Type B pancreatic cell (in vitro differentiated cells): ENCODE results near the gene ZNF804A. TPM values are rescaled to one million over a fixed set of nuclear protein-coding genes. Genes with fewer than 3 reads are reported as not detected.

Experiments used
- DNase-seq: peaks from one replicate; pipeline ENCODE4 v3.0.0; 2021; ENCODE audit warnings: mixed read lengths; ENCODE audit not compliant: unreplicated experiment; ENCODE audit errors: extremely low spot score
- H3K27ac Mint-ChIP-seq: 2 replicates; pipeline ENCODE4 v1.8.0; 2021; ENCODE audit warnings: mild to moderate bottlenecking, mixed read lengths
- H3K27me3 Mint-ChIP-seq: 2 replicates; pipeline ENCODE4 v1.8.0; 2021; ENCODE audit warnings: mixed read lengths
- H3K36me3 Mint-ChIP-seq: 2 replicates; pipeline ENCODE4 v1.8.0; 2021; ENCODE audit warnings: mixed read lengths
- H3K4me1 Mint-ChIP-seq: one replicate; pipeline ENCODE4 v1.8.0; 2021; ENCODE audit warnings: mixed read lengths; ENCODE audit not compliant: unreplicated experiment
- H3K4me3 Mint-ChIP-seq: 2 replicates; pipeline ENCODE4 v1.8.0; 2021; ENCODE audit warnings: mild to moderate bottlenecking, mixed read lengths
- H3K9me3 Mint-ChIP-seq: 2 replicates; pipeline ENCODE4 v1.8.0; 2021; ENCODE audit warnings: mixed read lengths
- total RNA-seq: library from RNA; stranded (reverse); gene quantifications from 2 replicates; pipeline ENCODE4 v1.2.1, GENCODE V29; 2021; ENCODE audit warnings: low replicate concordance
- TF ChIP-seq, protein P1 (sequence below): fragments of 200-600 bp; sonication (generic); conservative IDR thresholded peaks from 2 replicates; pipeline ENCODE4 v1.5.0; 2021; ENCODE audit warnings: antibody characterized with exemption, mild to moderate bottlenecking

The ZNF804A gene
- total RNA-seq, 1 donor from 2014 or later: 2.0 TPM

DNA sequence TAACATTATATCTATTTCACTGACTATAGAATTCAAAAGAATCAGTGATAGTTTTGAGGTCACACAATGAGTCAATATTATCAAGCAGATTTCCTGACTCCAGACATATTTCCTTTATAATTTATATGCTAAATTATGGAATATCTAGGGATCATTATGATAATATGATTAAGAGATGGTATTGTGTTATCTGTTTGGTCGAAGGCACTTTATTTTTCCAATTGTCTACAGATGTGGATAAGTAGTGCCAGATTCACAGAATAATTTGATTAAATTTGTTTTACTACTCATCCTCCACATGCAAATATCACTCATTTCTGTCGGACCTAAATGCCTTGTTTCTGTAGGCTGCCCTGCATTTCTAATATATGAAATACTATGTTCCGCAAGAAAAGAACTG, 4.4 kb downstream of the ZNF804A start:
- no peak overlapping the region for H3K4me3 Mint-ChIP-seq
- no peaks in the 10 kb centered on the region for H3K36me3 Mint-ChIP-seq
- H3K4me1 Mint-ChIP-seq: peaks cover 9% of the 10 kb centered on the region
- H3K27me3 Mint-ChIP-seq: peaks cover 31% of the 10 kb centered on the region
- DNase-seq: no peak
- H3K9me3 Mint-ChIP-seq: no peaks in the 10 kb centered on the region
- TF ChIP-seq, protein P1, sequence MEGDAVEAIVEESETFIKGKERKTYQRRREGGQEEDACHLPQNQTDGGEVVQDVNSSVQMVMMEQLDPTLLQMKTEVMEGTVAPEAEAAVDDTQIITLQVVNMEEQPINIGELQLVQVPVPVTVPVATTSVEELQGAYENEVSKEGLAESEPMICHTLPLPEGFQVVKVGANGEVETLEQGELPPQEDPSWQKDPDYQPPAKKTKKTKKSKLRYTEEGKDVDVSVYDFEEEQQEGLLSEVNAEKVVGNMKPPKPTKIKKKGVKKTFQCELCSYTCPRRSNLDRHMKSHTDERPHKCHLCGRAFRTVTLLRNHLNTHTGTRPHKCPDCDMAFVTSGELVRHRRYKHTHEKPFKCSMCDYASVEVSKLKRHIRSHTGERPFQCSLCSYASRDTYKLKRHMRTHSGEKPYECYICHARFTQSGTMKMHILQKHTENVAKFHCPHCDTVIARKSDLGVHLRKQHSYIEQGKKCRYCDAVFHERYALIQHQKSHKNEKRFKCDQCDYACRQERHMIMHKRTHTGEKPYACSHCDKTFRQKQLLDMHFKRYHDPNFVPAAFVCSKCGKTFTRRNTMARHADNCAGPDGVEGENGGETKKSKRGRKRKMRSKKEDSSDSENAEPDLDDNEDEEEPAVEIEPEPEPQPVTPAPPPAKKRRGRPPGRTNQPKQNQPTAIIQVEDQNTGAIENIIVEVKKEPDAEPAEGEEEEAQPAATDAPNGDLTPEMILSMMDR: no peak
- no peak overlapping the region for H3K27ac Mint-ChIP-seq

- Mint-ChIP-seq H3K4me3 (no peak overlapping the region), H3K27ac (no peak overlapping the region), H3K4me1 (no peaks in the 10 kb centered on the region), H3K27me3 (peaks cover 3% of the 10 kb centered on the region), H3K9me3 (no peaks in the 10 kb centered on the region), H3K36me3 (no peaks in the 10 kb centered on the region)
- DNase-seq: no peak
- TF ChIP-seq, protein P1: no peak
These were observed 12.6 kb downstream of the ZNF804A start for GRCh38 chr2:184610891-184611290.

DNA sequence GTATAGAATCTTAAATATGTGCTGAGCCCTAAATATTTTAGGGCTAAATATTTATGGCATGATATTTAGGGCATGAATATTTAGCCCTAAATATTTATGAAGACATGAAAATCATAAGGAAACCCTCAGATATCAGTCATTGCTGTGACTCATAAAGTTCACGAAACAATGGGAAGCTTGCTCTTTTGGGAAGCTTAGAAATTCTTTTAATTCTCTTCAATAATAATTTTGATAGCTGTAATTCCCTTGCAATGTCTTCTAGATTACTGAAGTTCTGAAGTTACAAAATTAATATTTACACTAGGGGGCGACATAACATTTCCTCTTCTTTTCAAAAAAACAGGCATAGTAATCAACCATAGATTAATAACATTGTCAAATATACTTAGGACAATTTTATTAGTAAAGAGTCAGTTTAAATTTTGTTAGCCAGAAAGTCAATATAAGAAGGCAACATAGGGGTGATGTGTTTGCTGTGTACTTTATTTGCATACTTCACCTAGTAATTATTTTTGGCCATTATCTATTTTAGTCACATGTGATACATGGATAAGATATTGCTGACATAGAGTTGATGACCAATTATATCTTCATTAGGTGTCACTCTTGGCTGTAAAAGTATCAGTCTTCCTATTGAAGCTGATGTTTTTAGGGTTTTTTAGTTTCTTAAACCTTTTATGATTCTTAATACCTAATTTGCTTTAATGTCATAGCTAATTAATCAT, 13.2 kb downstream of the ZNF804A start:
- Mint-ChIP-seq H3K27me3 (peaks cover 3% of the 10 kb centered on the region), H3K4me1 (no peaks in the 10 kb centered on the region), H3K27ac (no peak overlapping the region), H3K9me3 (no peaks in the 10 kb centered on the region), H3K36me3 (no peaks in the 10 kb centered on the region), H3K4me3 (no peak overlapping the region)
- TF ChIP-seq, protein P1: peak; percentile 78
- no peak for DNase-seq

DNA sequence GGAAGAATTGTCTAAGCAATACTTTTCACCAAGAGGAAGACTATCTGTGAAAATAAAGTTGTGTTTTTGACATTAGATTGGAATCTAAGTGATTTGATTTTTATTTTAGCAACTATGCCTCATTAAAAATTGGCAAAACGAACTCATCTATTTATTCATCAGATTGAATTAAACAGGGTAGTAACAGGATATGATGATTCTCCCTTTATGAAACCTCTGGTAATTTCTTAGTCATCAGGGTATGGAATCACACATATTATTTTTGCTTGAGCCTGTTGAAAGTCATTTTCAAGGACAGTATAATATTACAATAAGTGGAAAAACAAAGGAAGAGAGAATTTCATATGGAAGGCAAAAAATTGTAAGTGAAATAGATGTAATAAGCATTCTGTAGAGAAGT, 22.0 kb downstream of the ZNF804A start:
- no peaks in the 10 kb centered on the region for H3K27me3 Mint-ChIP-seq
- no peaks in the 10 kb centered on the region for H3K4me1 Mint-ChIP-seq
- DNase-seq: no peak
- H3K4me3 Mint-ChIP-seq: no peak overlapping the region
- H3K36me3 Mint-ChIP-seq: no peaks in the 10 kb centered on the region
- H3K9me3 Mint-ChIP-seq: no peaks in the 10 kb centered on the region
- H3K27ac Mint-ChIP-seq: no peak overlapping the region
- TF ChIP-seq, protein P1: no peak

DNA sequence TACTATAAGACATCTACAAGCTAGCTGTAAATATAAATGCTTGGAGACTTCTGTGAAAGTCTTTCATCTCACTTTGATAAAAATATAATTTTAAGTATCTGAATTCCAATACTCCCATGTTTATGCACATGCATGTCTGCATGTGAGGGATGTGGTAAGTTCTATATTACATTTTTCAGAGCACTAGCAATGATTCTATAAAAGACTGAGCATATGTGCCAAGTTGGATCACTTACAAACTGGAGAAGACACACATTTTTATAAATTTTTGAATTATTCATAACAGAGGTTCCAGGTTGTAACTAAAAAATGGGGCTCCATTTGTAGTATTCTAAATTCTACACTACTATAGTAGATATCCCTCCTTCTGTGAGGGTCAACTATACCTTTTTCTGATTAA, 26.0 kb downstream of the ZNF804A start:
- DNase-seq: no peak
- TF ChIP-seq, protein P1: no peak
- Mint-ChIP-seq H3K9me3 (no peaks in the 10 kb centered on the region), H3K4me1 (no peaks in the 10 kb centered on the region), H3K27me3 (no peaks in the 10 kb centered on the region), H3K4me3 (no peak overlapping the region), H3K36me3 (no peaks in the 10 kb centered on the region), H3K27ac (no peak overlapping the region)
